NT2/D1 (cell line): ENCODE data around the gene EWSR1.

Experiments
- SUZ12 ChIP-seq: IDR thresholded peaks from 2 replicates; pipeline ENCODE4 v1.6.1; 2011; ENCODE audit not compliant: insufficient read length, insufficient read depth; ENCODE audit errors: extremely low read depth
- YY1 ChIP-seq: IDR thresholded peaks from 2 replicates; pipeline ENCODE4 v1.6.1; 2011; ENCODE audit not compliant: insufficient read length, insufficient read depth
- ZNF274 ChIP-seq: IDR thresholded peaks from 2 replicates; pipeline ENCODE4 v1.6.1; 2011; ENCODE audit warnings: mild to moderate bottlenecking, low read depth, low read length

DNA sequence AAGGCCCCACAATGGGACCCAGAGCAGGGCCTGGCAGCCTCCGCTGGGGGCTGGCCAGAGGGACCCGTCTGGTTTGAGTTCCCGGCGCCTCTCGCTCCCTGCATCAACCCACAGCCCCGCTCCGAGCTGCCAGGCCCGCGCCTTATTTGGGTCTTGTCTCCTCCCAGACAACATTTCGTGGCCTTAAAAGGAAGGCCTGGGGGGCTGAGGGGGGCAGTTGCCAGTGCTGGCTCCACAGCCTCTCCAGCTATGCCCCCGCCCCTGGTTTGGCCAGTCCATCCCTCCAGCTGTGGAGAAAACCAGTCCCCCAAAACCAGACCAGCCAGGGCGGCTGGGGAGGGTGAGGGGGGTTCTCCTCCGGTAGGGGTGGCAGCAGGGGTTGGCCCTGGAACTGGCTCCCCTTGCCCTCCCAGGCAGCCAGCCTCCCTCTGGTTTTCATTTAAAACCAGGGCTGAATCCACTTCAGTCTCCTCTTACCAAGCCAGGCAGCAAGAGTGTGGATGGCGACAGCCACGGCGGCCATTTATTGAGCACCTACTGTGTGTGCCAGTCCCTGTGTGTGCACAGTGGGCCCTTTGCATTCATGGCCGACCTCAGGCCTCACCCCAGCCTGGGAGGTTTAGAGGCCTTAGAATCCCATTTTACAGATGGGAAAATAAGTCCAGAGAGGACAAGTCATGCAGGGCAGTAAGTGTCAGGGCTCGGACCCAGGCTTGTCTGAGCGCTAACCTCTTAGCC, 43.8 kb upstream of the EWSR1 start:
- TF ChIP-seq YY1: no peak
- no peak for TF ChIP-seq ZNF274
- TF ChIP-seq SUZ12: no peak
